OCI-M2 (cell line): ENCODE results near the gene ARPC1A.
"Not testable (repeated sequence)": the region's sequence is repeated elsewhere in the genome, so short reads cannot be mapped to it uniquely, and the experiment has no call there.

Source experiments
- DNase-seq: peaks from one replicate; lab custom pipeline; 2025; ENCODE audit not compliant: unreplicated experiment; lab: John Stamatoyannopoulos, UW

The ARPC1A gene

DNA sequence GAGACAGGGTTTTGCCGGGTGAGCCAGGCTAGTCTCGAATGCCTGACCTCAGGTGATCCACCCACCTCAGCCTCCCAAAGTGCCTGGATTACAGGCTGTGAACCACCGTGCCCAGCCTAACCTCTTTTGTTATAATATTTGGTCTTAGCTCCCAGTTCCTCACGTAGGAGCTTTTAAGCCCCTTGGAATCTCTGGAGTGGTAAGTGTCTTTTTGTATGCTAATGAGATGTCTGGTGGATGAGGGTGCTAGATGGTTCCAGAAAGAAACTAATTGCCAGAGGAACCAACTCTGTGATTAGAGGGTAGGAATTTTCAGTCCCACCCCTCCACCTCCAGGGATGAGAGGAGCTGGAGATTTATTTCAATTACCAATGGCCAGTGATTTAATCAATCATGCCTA lies 5.3 kb upstream of the ARPC1A start:
- no peak for DNase-seq

DNA sequence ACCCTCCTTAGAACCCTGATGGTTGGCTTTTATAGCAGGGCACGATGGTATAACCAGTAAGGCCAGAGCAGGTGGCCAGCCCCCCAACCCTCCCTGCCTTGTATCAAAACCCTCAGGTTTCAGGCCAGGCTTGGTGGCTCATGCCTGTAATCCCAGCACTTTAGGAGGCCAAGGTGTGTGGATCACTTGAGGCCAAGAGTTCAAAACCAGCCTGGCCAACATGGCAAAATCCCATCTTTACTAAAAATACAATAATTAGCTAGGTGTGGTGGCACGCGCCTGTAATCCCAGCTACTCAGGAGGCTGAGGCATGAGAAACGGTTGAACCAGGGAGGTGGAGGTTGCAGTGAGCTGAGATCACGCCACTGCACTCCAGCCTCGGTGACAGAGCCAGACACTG lies 3.0 kb upstream of the ARPC1A start:
- DNase-seq = not testable (repeated sequence)

DNA sequence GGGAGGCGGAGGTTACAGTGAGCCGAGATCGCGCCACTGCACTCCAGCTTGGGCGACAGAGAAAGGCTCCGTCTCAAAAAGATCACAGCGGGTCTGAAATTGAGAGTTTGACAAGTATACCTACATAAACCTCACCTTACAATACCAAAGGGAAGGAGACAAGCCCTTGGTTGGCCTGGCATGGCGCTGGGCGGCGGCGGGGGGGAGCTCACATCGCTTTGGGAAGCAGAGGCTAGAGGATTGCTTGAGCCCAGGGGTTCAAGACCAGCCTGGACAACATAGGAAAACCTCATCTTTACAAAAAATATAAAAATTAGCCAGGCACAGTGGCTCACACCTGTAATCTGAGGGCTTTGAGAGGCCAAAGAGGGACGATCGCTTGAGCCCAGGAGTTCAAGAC lies 1.1 kb upstream of the ARPC1A start:
- no peak for DNase-seq

DNA sequence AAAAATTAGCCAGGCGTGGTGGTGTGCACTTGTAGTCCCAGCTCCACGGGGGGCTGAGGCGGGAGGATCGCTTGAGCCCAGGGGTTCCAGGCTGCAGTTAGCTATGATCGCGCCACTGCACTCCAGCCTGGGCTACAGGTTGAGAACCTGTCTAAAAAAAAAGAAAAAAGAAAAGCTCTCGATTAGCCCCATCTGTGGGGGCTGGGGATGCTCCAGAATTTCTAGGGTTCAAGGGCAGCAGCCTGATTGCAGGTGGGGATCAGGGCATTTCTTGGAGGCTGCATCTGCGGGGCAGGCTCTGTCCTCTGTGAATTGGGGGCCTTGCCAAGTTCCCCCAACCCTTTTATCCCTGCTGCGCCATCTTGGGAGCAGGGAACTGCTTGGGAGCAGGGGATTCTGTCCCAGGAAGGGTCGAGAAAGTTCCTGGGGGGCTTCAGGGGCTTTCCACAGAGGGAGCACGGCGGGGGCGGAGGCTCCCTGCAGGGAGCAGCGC lies 651 bp upstream of the ARPC1A start:
- DNase-seq = no peak

DNA sequence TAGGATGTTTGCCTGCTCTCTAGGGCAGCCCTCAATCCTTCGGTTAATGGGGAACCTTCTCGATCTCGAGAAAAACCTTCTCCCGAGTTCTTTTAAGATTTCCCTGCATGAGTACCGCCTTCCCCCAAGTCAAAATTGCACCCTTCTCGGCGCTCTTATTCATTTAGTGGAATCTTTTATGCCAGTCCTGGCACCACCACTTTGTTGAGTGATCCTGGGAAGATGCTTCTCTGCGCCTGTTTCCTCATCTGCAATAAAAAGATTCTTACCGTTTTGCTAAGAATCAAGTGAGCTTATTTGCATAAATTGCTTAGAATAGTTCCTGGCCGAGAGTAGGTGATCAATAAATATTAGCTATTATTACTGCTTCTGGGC lies 697 bp downstream of the ARPC1A start:
- DNase-seq = no peak

DNA sequence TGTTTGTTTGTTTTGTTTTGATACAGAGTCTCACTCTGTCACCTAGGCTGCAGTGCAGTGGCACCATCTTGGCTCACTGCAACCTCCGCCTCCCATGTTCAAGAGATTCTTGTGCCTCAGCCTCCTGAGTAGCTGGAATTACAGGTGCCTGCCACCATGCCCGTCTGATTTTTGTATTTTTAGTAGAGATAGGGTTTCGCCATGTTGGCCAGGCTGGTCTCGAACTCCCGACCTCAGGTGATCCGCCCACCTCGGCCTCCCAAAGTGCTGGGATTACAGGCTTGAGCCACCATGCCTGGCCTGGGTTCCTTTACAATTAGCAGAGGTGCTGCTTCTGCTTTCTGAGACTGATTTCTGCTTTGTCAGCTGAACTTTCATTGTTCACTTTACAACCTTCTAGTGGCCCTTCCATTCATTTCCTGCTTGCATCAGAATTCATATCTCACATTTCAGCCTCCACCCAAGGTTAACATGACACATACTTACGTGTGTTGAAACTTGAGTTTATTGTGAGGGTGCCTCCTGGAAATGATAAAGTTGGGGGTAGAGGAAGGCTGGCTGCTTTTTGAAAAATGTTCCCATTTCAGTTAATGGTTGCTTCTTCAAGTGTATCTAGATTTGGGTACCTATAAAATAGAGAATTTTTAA lies 4.7 kb downstream of the ARPC1A start:
- DNase-seq = not testable (repeated sequence)

DNA sequence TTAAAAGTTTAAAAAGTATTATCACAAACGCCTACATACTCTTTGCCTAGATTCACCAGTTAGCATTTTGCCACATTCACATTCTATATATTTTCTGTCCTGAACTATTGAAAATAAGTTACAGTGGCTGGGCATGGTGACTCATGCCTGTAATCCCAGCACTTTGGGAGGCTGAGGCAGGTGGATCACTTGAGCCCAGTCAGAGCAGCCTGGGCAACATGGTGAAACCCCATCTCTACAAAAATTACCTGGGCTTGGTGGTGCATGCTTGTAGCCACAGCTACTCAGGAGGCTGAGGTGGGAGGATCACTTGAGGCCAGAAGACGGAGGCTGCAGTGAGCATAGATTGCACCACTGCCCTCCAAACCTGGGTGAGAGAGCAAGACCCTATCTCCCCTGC lies 5.3 kb downstream of the ARPC1A start:
- DNase-seq = no peak

DNA sequence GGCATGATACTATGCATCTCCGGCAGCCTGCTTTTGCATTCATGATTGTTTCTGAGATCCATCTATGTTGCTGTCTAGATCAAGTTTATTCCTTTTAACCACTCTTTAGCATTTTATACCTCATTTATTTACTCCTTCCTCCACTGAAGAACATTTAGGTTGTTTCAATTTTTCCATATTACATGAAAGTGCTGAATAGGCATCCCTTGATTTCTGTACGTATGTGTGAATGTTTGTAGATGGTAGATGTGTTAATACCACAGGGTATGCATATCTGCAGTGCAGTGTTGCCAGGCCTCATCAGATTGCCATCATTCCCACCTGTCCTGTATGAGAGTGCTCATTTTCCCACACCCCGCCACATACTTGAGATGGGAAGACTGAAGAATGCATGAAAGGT lies 13.9 kb downstream of the ARPC1A start:
- no peak for DNase-seq

DNA sequence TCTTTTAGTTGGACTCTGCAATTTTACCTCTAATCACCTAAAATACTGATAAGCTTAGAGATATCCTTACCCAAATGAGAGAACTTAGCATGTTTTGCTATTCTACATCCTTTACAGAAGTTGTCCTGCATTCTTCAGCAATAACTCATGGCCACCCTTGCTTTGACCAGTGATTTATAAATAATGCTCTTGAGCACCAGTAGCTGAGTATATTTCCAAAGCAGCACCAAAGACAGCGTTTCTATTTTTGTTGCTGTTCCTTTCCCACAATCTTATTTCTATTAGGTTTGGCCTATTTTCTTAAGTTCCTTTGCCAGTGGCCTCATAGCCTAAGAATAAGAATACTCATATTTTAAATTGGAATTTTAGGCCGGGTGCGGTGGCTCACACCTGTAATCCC lies 15.0 kb downstream of the ARPC1A start:
- DNase-seq = no peak

DNA sequence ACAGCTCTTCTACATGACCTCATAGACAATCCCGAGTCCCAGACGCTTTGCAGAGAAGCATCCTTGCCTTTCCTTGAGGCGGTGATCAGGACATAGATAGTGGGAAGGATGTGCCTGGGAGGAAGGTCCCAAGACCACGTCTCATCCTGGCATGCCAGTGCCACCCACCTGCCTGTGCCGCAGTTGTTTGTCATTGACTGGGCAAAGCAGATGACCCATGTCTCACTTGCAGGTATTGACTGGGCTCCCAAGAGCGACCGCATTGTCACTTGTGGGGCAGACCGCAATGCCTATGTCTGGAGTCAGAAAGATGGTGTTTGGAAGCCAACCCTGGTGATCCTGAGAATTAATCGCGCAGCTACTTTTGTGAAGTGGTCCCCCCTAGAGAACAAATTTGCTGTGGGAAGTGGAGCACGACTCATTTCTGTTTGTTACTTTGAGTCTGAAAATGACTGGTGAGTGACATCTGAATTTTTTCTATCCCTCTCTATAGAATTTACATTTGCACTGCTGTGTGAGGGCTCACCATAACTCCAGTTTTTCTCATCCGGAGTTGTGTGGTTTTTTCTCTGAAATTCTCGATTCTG lies 18.5 kb downstream of the ARPC1A start:
- no peak for DNase-seq

DNA sequence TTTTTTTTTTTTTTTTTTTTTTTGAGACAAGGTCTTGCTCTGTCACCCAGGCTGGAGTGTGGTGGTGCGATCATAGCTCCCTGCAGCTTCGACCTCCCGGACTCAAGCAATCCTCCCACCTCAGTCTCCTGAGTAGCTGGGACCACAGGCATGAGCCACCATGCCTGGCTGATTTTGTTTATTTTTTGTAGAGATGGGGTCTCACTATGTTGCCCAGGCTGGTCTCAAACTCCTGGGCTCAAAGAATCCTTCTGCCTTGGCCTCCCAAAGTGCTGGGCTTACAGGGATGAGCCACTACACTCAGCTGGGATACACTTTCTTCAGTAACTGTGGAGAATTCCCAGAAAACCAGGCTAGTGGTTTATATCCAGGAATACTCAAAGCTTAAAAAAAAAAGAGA lies 24.9 kb downstream of the ARPC1A start:
- not testable (repeated sequence) for DNase-seq

DNA sequence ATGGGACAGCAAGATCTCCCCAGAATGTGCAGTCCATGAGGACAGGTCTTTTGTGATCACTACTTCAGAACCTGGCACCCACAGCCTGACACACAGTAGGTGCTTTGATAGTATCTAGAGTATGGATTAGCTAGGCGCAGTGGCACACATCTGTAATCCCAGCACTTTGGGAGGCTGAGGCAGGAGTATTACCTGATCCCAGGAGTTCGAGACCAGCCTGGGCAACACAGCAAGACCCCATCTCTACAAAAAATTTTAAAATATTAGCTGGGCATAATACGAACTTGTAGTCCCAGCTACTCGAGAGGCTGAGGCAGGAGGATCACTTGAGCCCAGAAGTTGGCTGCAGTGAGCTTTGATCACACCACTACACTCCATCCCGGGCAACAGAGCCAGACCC lies 26.5 kb downstream of the ARPC1A start:
- DNase-seq = no peak

DNA sequence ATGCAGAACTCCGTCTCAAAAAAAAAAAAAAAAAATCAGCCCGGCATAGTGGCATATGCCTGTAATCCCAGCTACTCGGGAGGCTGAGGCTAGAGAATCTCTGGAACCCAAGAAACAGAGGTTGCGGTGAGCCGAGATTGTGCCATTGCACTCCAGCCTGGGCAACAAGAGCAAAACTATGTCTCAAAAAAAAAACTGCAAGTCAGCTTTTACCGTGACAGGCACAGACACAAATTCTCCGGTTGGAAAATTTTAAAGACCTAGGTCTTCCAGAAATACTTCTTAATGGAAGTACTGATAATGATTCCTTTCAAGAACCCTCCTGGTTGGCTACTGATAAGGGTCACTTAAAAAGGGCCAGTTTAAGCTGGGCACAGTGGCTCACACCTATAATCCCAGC lies 29.4 kb downstream of the ARPC1A start:
- DNase-seq = no peak

DNA sequence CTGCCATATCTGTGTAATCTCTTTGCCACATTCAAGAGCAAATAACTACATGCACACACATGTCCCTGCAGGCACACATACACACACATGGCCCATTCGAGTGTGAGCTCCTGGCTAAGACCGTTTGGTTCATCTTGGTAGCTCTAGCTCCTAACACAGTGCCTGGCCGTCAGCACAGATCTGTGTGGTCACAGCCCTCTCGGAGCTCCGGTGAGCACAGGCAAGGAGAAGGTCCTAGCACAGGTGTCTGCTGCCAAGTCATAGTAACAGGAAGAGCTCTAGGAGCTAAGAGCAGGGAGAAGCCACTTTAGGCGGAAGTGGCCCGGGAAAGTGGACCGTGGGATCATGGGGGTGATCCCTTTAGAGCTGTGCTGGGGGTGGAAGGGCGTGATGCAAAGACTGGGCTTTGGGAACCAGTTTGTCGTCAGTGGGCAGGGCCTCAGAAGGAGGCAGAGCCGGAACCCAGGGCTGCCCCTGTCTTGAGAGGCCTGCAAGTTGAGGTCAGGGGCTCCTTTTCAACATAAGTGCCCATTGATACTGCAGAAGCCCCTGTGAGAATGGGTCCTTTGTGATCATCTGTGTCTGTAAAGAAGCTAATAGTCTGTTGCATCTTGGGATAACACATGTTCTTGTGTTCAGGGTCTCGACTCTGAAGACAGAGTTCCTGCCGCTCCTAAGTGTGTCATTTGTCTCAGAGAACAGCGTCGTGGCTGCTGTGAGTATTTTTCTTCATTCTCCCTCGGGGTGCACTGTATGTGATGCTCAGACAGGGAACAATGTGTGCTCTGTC lies 32.2 kb downstream of the ARPC1A start:
- no peak for DNase-seq

DNA sequence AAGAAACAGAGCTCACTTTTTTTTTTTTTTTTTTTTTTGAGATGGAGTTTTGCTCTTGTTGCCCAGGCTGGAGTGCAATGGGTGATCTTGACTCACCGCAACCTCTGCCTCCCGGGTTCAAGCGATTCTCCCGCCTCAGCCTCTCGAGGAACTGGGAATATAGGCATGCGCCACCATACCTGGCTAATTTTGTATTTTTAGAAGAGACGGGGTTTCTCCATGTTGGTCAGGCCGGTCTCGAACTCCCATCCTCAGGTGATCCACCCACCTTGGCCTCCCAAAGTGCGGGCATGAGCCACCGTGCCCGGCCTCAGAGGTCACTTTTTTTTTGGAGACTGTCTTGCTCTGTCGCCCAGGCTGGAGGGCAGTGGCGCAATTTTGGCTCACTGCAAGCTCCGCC lies 32.8 kb downstream of the ARPC1A start:
- not testable (repeated sequence) for DNase-seq

DNA sequence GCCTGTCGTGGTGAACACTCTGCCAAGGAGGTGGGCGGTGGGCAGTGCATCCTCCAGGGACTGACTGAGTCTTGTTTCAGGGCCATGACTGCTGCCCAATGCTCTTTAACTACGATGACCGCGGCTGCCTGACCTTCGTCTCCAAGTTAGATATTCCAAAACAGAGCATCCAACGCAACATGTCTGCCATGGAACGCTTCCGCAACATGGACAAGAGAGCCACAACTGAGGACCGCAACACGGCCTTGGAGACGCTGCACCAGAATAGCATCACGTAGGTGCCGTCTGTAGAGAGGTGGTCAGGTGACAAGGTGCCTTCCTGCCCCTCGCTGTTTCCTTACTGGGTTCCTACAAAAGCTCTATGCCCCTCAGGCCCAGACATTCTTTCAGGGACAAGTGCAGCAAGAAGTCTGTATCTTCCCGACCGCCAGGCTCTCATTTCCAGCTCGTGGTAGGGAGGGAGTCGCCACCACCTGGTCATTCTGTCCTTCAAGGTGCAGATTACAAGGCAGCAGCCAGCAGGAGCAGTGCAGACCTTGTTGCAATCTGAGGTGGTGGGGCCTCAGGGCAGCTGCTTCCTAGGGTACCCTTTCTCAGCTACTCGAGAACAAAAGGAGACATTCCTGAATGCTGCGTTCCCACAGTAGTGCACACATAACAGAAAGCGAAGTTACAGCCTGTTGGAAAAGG lies 33.9 kb downstream of the ARPC1A start:
- DNase-seq = no peak

DNA sequence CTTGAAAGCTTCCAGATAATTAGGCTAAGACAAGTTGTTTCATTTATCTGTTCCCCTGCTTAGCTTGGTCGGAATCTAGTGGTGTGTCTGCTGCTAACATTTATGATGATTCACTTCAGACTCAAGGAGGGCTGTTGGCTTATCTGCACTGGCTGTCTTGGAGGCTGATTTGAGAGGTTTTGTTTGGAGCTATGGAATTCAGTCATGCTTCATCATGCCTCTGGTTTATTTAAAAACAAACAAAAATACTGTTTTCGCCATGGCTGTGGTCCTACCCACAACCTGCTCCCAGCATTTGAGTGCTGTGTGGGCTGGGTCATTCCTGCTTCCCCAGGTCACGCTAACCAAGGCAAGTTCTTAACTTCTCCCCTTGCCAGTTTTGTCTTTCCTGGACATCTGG lies 37.1 kb downstream of the ARPC1A start:
- DNase-seq = no peak

DNA sequence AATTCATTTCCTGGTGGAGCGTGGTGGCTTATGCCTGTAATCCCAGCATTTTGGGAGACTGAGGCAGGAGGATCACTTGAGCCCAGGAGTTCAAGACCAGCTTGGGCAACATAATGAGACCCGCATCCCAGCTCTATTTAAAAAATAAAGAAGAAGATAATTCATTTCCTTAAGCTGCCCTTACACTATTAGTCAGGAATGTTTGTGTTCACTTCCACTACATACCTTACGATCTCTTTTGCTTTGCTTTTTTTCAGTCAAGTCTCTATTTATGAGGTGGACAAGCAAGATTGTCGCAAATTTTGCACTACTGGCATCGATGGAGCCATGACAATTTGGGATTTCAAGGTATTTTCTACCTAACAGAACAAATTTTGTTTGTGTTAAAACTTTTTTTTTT lies 37.6 kb downstream of the ARPC1A start:
- DNase-seq = no peak

DNA sequence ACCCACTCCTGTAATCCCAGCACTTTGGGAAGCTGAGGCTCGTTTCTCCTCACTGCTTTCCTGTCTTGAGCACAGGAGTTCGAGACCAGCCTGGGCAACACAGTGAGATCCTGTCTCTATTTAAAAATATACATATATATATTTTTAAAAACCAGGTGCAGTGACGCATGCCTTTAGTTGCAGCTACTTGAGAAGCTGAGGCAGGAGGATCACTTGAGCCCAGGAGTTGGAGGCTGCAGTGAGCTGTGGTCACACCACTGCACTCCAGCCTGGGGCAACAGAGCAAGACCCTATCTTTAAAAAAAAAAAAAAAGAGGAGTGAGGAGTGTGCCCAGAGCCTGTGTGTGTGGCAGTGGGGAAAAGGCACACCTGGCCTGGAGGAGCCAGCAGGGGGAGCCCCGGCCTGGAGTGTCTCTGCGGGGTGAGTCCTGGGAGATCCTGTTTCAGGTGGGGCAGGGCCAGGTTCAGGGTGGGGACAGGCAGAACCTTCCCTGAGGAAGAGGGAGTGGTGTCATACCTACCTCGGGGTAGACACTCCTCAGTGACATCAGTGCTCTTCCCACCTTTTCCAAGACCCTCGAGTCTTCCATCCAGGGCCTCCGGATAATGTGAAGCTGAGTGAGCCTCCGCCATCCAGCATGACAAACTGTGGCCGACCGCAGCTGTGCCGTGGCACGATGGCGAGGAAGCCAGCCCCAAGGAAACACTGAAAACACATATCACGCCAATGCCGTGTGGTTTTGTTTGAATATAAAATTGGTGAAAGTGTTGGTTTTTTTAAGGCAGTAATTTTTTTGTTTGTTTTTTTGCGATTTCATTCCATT lies 39.8 kb downstream of the ARPC1A start:
- no peak for DNase-seq

DNA sequence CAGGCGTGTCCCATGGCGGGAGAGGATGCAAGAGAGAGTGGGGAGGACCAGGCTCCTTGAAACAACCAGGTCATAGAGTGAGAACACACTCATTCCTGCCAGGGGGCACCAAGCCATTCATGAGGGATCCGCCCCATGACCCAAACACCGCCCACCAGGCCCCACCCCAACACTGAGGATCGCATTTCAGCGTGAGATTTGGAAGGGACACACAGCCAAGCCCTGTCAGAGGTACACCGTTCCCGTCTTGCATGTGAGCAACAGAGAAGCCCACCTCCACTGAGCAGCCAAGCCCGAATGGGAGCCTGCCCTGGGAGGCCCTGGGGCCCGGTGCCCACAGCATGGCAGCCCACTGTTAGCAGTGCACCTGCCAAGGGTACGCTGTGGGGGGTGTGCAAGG lies 40.9 kb downstream of the ARPC1A start:
- no peak for DNase-seq
